Measurements from ENCODE around the gene TMEM117.
"Not testable (repeated sequence)": the region's sequence is repeated elsewhere in the genome, so short reads cannot be mapped to it uniquely, and the experiment has no call there.

Gene TMEM117

DNA sequence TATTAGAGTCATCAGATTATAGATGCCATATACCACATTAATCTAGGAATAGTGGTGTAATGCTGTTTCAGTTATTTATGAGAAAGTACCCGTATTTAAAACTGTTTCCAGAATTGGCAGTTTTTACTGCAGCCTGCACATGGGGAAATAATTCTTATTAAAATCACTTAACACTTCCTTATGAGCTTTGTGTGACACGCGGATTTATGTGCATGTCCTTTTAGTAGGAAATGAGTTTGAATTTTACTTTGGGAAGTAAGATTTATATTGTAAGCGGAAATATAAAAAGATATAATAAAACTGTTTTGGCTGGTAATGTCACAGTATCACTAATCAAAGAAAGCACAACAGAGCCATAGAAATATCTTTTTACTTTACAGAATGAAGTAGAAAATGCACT is 132.9 kb downstream of the TMEM117 start:
- no peak for DNase-seq

DNA sequence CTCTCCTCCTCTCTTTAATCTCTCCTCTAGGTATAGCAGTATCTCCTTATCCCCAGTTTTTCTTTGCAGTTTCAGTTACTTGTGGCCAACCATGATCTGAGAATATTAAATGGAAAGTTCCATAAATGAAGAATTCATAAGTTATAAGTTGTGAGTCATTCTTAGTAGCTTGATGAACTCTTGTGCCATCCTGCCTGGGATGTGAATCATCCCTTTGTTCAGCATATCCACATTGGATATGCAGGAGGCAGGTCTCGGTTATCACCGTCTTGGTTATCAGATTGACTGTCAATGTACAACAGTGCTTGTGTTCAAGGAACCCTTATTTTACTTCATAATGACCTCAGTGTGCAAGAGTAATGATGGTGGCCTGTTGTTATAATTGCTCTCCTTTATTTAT is 134.0 kb downstream of the TMEM117 start:
- DNase-seq, result no peak

DNA sequence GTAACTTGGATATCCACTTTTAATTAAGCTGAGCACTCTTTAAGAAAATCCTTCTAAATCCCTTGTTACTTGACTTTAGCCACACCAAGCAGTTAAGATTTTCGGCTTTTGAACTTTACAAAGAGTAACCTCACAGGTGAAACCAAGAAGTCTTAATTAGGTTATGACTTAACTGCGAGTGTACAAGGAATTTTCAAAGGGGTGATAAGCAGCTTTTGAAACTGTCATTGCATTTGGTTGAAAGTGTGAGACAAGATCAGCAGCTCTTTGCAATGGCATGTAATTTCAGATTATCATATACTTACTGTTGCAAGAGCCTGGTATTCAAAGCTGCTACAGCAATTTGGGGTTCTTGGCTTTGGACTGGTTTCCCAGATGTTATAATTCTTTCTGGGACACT is 137.5 kb downstream of the TMEM117 start:
- no peak for DNase-seq

DNA sequence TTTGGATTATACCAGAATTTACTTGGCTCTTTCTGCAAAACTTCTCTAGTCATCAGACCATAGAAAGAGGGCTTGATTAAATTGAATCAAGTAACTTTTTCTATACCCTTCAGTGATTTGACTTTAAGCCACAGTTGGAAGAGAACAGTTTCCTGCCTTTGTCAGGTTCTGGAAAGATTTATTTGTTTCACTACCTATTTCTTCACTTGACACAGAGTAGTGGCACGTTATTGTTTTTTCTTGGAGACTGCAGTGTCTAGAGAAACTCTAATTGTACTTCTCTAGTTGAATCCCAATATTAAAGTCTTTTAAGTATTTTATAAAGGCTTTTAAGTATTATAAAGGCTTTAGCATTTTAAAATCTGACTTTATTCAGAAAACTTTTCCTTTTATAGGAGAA is 138.1 kb downstream of the TMEM117 start:
- peak; percentile 2 for DNase-seq

DNA sequence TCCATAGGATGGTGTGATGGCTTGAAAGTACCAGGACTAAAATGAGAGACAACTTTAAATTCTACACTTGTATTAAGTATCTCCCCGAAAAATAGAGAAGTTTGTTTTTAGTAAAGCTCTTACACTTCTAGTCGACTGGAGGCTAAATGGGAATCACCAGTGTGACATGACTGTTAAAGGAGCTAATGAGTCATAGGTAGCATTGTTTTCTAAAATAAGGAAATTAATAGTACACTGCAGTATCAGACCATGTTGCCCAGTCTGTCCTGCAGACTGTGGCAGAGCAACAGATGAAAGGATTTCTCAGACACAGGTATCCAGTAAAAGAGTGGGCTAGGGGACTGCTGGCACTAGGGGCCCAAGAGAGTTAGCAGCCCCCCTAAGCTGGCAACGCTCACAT is 140.1 kb downstream of the TMEM117 start:
- no peak for DNase-seq

DNA sequence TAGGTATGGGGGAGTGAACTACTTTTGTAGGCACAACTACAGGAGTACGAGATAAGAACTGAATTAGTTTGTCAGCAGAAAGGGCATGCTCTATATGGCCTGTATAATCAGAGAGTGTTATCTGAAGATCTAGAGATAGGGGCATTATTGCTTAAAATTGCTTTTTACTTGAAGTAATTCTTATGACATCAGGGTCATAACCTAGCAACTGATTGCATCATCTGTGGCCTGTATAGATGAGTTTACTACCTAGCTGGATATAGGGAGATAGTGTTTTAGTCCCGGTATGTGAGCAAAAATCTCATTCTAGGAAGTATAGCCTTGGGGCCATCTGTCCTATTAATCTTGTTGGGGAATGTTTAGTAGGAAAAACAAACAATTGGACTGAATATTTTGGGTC is 142.7 kb downstream of the TMEM117 start:
- DNase-seq, result peak; percentile 53

DNA sequence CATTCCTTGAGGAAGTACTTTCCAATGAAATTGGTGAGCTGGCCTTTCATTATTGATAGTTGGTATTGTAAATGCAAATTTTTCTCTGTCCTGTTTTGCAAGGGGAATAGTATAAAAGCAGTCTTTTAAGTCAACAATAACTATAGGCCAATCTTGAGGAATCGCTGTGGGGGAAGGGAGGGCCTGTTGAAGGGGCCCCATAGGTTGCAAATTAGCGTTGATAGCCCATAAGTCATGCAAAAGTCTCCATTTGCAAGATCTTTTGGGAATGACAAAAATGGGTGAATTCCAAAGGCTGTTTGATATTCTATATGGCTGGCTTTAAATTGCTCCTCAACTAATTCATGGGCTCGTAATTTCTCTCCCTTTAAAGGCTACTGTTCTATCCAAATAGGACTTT is 143.6 kb downstream of the TMEM117 start:
- DNase-seq, result no peak

DNA sequence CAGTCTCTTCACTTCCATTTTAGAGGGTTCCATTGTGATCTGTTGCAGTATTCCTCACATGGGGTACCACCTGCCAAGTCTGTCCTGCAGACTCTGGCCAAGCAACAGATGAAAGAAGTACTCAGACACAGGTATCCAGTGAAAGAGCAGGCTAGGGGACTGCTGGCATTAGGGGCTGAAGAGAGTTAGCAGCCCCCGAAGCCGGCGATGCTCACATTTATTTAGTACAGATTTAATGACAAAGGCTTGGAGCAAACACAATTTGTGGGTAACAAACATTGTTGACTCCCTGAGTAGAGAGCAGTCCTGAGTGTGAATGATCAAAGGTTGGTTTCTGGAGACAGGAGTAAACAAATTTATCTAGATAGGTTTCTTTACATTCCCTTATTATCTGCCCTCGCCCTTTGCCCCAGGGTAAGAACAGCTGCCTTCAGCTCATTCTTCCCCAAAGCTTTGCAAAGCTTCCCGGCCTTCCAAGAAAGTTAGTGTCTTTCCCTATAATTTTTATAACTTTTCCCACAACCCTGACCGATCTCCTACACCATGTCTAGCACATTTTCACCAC is 144.8 kb downstream of the TMEM117 start:
- DNase-seq, result no peak

DNA sequence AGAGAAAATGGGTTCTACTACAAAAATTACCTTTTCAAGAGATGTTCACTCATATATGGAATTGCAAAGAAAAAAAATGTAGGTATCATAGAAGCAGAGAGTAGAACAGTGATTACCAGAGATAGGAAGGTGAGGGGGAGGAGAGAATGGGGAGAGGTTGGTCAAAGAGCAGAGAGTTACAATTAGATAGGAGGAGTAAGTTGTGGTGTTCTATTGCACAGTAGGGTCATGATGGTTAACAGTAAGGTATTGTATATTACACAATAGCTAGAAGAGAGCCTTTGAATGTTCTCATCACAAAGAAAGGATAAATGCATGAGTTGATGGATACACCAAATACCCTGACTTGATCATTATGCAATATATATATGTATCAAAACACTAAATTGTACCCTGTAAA is 145.8 kb downstream of the TMEM117 start:
- DNase-seq, result no peak

DNA sequence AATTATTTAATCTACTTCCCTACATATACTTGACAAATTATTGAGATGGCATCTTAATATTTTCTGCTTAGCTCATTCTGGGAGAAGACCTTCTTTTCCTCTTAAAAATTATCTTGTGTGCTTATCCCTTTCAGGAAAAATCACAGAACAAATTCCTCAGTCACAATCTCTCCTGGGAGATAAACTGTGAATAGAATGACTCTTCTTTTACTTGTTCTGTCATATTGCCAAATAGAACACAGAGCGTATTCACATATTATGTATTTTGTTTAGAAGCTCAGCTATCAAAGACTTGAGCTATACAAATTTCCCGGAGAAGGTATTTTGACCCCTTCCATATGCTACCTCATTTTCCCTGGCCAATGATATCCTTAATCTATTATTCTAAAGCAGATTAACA is 146.7 kb downstream of the TMEM117 start:
- no peak for DNase-seq

DNA sequence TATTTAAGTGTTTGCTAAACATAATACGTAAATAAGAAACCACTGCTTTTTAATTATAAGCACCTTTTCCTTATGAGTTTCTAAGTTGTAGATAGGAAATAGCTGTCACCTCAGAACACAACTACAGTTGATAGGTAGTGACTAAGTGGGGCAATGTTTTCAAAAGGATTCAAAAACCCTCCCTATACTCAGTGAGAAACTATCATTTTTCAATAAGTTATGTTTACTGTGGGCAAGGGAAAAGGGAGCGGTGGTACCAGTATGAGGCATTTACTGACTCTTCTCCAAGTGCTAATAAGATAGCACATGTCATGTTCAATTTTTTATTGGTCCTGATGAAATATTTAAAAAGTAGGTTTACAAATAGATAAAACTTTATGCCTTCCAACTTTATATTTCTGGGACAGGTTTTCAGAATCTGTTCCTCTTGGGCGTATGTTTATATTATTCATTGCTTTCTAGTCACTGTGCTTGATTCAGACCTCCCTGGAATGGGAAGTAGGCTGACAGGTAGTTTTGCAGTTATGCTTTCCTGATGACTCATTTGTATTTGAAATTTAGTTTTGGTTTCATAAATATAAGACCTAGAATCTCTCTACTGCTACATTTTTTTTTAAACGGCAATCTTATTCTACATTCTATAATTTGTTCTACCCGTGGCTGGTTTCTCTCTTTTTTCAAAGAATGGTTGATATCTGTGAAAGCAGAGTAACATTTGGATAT is 153.1 kb downstream of the TMEM117 start:
- peak; percentile 2 for DNase-seq

DNA sequence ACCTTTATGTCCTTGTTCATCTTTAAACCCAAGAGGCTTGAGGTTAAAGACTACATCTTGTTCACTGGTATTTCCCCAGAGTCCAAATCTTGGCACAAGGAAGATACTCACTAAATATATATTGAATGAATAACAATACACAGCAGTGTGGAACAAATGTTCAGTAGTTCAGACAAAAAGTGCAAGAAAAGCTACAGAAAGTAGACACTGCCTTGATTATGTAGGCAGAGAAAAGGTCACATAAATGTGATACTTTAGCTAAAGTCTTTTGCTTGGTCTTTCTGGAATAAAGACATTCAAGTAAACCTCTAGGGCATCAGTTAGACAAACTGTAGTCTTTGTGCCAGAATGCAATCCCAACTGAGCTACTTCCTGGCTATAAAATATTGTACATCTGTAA is 157.0 kb downstream of the TMEM117 start:
- no peak for DNase-seq

DNA sequence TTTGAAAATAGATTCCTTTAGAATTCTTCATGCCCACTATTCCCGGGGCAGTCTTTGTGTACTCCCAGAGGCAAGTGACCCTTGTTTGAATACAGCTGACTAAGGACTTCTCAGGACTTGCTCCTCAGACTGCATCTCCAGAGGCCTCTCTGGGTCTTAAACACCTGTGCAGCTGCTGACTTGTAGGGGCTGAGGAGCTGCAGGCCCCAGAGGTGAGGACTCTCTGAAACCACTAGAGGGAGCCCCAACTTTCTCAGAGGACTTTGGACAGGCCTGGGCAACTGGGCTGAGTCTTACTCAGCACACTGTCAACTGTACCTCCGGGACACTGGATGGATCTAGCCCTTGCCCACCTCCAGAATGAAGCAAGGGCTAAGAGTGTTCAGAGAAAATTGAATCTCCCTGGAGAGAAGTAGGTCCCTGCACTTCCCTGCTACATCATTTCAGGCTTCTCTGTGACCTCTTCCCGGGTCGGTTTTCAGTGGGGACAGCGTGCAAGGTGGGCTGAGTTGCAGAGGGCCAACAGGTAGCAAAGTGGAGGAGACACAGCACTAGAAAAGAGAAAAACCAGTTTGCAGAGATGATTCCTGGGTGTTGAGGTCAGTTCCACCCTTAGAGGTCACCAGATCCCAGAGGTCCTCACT is 164.6 kb downstream of the TMEM117 start:
- DNase-seq, result peak; percentile 80

DNA sequence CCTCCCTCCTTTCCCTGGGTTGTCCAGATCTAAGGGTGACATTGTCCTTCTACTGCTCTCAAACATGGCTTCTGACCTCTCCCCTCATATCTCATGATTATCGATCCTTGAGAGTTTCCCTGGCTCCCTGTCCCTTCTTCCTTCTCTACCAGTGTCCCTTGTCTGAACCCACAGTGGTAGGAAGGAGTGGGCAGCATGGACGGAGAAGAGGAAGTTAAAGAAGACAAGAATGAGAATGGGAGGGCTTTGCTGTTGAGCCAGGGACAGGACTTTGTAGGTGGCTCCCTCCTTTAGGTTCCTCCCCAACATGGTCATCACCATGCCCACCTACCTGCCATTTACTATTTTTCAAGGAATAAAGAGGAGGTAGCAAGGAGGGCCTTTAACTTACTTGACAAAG is 166.7 kb downstream of the TMEM117 start:
- DNase-seq, result peak; percentile 7

DNA sequence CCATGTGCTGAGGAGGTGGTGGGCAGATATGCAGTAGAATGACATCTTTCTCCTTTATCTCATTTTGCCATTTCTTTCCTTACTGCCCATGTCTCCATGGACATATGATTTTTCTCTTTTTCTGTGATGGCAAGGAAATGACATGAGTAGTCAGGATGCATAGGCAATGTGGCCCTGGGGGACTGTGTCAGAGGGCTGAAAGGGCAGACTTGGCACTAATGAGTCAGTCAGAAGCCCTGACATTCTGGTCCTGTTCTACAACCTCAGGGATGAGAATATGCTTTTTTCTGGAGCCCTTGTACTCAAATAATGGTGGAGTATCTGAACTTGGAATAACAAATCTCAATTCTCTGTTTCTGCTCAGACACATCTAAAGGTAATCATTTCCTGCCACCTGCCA is 167.8 kb downstream of the TMEM117 start:
- DNase-seq, result no peak

DNA sequence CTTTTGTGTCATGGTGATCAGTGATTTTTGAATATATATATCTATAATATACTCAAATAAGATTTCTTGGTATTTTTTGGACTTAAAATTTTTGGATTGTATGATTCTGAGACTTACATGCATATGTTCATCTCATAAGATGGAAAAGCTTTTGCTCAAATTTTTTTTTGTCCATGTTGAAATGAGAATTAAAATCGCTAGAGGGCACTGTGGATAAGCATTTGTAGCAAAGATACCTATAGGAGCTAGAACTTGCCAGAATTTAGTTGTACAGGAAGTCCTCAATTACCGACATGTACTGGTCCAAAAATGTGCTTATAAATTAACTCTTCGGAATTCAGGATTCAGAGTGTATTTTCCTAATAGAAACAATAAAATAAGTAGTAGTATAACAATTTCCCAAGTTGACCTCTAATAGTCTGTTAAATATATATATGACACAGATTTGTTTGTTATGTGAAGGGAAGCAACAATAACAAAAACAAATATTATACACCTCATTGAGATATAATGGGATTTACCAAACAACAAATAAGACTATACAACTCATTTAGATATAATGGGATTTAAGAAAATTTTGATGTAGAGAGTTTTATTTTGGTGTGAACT is 179.6 kb downstream of the TMEM117 start:
- peak; percentile 72 for DNase-seq

DNA sequence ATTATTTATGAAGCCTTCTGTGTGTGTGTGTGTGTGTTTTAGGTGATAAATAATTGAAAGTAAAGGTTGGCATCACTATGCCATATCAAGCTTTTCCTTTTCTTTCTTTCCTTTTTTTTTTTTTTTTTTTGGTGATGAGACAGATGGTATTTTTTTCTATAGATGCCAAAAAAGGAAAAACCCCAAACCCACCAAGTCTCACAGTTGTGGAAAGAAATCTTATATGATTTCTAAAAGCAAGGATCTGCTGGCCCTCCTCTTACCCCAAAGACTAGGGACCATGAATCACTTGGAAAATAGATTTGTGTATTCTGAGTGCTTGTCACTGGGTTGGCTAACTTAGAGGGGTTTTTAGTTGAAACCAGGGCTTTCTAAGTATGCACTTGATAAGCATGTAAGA is 181.3 kb downstream of the TMEM117 start:
- no peak for DNase-seq

DNA sequence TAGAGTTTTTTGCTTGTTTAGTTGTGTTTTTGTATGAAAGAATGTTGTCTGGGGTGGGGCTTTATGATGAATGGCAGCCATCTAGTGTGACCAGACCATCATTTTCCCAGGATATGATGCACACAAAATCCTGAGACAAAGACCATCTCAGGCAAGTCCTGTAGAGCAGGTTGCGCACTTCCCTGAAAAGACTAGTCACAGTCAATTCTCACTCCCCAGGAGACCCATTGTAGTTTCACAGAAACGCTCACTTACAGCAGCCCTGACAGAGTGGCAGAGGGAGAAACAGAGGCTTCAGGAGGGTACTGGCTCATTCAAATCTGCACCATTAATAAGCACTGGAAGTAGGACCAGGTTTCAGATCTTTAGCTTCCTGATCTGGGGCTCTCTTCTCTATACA is 183.2 kb downstream of the TMEM117 start:
- DNase-seq, result no peak

DNA sequence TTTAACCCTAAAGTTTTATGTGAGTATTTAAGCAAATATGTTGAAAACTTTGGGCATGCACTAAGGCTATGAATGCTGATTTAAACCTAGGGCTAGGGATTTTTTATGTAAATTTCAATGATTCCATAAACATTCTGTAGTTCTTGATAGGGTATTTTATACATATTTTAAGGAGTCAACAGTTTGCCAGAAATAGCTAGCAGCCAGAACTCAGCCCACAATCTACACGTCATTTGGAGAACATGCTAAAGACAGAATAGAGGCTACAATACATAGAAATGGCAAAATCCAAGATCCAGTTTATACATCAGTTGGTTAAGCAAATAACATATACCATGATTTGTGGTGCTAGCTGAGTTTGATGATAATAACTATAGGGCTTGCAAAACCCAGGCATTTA is 184.7 kb downstream of the TMEM117 start:
- no peak for DNase-seq

DNA sequence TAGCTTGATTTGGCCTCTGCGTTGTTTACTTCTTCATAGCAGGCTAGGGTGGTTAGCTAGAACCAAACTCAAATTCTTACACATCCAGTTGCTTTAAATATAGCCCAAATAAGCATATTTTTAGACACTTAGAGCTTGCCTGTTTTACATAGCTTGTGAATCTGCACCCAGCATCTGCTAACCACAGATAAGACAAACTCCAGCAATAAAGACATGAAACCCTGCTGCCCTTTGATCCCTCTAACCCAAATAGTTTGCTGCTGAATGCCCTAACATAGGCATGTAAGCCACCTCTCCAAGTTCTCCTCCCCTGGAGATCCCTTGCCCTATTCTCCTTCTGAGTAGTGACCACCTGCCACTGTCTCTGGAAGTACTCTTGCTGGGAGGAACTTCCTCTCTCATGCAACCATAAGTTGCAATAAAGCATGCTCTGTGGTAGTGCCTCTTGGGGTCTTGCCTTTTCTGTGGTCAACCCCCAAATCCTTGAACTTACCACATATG is 185.6 kb downstream of the TMEM117 start:
- DNase-seq, result peak; percentile 54

DNA sequence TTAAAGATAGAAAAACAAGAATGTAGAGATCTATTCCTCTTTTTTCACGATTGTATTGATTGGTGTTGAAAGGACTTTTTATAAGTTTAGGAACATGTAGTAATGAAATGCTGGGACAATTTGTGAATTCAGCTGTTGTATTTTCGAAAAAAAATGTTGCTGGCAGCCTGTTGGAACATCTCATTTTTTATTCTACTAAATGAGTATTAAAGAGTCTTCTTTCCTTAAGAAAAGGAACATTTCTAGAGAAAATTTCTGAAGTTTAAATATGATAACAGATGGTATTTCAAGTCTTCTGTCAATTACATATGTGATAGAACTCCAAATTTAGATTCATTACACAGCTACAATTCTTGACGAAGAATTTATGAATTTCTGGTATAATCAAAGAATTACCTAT is 189.6 kb downstream of the TMEM117 start:
- no peak for DNase-seq

DNA sequence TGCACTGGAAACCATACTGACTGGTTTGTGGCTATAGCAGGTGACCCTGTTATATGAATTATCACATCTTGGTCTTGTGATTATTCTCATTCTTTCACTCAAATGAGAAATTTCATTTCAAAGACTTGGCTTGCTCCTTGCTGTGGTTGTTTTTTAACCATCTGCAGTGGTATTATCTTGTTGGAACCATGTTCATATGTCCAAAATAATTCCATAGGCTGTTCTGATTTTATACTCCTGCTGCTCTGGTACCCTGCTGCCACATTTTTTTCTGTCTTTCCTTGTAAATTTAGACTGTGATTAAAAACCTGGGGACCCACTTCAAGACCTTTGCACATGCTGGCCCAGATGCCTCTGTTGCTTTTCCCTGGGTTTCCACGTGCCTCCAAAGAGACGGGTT is 190.2 kb downstream of the TMEM117 start:
- no peak for DNase-seq

DNA sequence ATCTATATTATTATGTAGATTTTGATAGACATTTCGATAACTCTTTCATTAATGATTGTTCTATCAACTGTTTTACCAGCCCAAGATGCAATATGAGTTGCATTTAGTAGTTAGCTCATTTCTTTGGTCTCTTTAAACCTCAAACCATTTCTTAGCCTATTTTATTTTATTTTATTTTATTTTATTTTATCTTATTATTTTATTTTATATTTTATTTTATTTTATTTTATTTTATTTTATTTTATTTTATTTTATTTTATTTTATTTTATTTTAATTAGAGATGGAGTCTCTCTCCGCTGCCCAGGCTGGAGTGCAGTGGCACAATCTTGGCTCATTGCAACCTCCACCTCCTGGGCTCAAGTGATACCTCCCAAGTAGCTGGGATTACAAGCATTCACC is 191.0 kb downstream of the TMEM117 start:
- DNase-seq, result not testable (repeated sequence)

DNA sequence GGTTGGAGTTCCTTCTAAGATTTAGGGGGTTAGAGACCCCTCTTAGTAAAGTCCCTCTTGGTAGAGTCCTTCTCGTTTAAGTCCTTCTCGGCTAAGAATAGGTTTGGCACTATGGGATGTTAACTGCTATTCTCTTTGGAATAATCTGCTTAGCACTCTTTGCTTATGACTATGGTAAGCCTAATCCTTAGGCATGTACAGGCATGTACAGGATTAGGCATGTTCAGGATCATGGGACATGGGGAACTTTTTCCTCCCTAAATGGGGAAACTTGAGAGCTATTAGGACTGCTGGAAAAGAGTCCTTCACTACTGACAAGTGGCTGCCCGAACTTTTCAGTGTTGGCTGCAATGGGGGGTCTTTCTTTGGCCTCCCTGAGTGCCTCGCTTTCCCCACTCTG is 193.3 kb downstream of the TMEM117 start:
- DNase-seq, result no peak
